Endometrial microvascular endothelial cells (primary cell): ENCODE measurements around the gene ETV5. TPM values are rescaled to one million over a fixed set of nuclear protein-coding genes. Genes with fewer than 3 reads are reported as not detected.

ENCODE experiments used
- in situ Hi-C: cut with HindIII; loops from 2 replicates; pipeline ENCODE4 v1.10.0; 2017; ENCODE audit warnings: low sequenced_read_pairs, low pct_unique_long_range_greater_than_20kb; ENCODE audit errors: inconsistent ontology term
- total RNA-seq: library from RNA; depleted of rRNA; stranded (reverse); fragments of >200 nt; gene quantifications from one replicate; pipeline ENCODE4 v1.2.3, GENCODE V29; 2015; ENCODE audit errors: inconsistent ontology term

Gene ETV5
- total RNA-seq, 1 donor from 2014 or later, result 61.8 TPM

- in situ Hi-C loops, result no loop called here
Observed at GRCh38 chr3:186127463-186127862, 18.6 kb upstream of the ETV5 start.

GRCh38 chr3:186125118-186125517 is 16.2 kb upstream of the ETV5 start:
- in situ Hi-C loops, result no loop called here

GRCh38 chr3:186124592-186124991 is 15.7 kb upstream of the ETV5 start:
- in situ Hi-C loops, result no loop called here

GRCh38 chr3:186123012-186123411 is 14.1 kb upstream of the ETV5 start:
- in situ Hi-C loops, result no loop called here

- in situ Hi-C loops, result no loop called here
Observed at GRCh38 chr3:186121968-186122367, 13.1 kb upstream of the ETV5 start.

GRCh38 chr3:186121278-186121677 is 12.4 kb upstream of the ETV5 start:
- in situ Hi-C loops, result no loop called here

GRCh38 chr3:186119499-186119898 is 10.6 kb upstream of the ETV5 start:
- in situ Hi-C loops, result no loop called here

- in situ Hi-C loops, result no loop called here
Observed at GRCh38 chr3:186118692-186119091, 9.8 kb upstream of the ETV5 start.

GRCh38 chr3:186117521-186118134 is 8.7 kb upstream of the ETV5 start:
- in situ Hi-C loops, result no loop called here

GRCh38 chr3:186115239-186115996 is 6.5 kb upstream of the ETV5 start:
- in situ Hi-C loops, result no loop called here

GRCh38 chr3:186110975-186111974 is 2.4 kb upstream of the ETV5 start:
- in situ Hi-C loops, result no loop called here

GRCh38 chr3:186109897-186110803 is 1.3 kb upstream of the ETV5 start:
- in situ Hi-C loops, result no loop called here

GRCh38 chr3:186108106-186108940 is 566 bp downstream of the ETV5 start:
- in situ Hi-C loops, result no loop called here

- in situ Hi-C loops, result no loop called here
Observed at GRCh38 chr3:186107215-186108105, 1.4 kb downstream of the ETV5 start.

- in situ Hi-C loops, result no loop called here
Observed at GRCh38 chr3:186105543-186105942, 3.3 kb downstream of the ETV5 start.

GRCh38 chr3:186102687-186103086 is 6.2 kb downstream of the ETV5 start:
- in situ Hi-C loops, result no loop called here

GRCh38 chr3:186100398-186100797 is 8.5 kb downstream of the ETV5 start:
- in situ Hi-C loops, result no loop called here
